AML-193 (cell line): ENCODE data around the gene FBLN7.
A peak's percentile ranks its signal among the peaks of the same experiment; 100 is the strongest.
"Not testable (repeated sequence)": the region's sequence is repeated elsewhere in the genome, so short reads cannot be mapped to it uniquely, and the experiment has no call there.

Experiments used
- DNase-seq, 2 experiments: peaks; one replicate each; lab custom pipeline; 2025; lab: John Stamatoyannopoulos, UW

The FBLN7 gene

DNA sequence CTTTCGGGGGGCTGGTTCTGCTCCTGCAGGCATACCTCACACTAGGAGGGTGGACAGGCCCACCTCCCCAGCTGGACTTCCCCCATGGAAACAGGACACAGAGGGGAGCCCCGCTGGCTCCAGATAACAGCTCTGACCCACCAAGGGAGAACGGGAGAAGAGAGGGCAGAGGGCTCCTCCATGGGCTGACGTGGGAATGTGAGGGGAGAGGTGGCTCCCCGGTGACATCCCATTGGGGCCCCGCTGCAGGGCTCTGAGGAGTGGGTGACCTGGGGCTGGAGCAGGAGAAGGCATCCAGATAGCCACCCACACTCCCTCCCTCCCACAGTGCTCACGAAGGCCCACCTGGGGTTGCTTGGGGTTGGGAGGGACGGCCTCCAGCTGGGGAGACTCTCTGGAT, 45.9 kb downstream of the FBLN7 start:
- DNase-seq = no peak

DNA sequence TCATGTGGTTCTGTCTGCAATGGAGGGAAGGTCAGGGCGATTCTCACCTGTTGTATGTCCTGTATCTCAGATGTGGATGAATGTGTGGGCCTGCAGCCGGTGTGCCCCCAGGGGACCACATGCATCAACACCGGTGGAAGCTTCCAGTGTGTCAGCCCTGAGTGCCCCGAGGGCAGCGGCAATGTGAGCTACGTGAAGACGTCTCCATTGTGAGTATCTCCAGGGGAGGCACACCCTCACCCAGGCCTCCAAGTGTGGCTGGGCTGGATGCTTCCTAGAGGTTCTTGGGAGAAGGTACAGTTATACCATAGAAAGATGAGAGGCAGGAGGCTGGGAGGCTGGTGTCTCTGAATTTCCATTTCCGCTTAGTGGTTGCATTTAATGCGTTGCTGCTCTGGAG, 46.9 kb downstream of the FBLN7 start:
- no peak for DNase-seq

GRCh38 chr2:112187046-112187715, 49.0 kb downstream of the FBLN7 start:
- no peak for DNase-seq

- DNase-seq = no peak
These were observed 49.8 kb downstream of the FBLN7 start for GRCh38 chr2:112187805-112188596.

GRCh38 chr2:112189001-112189556, 50.9 kb downstream of the FBLN7 start:
- no peak for DNase-seq

DNA sequence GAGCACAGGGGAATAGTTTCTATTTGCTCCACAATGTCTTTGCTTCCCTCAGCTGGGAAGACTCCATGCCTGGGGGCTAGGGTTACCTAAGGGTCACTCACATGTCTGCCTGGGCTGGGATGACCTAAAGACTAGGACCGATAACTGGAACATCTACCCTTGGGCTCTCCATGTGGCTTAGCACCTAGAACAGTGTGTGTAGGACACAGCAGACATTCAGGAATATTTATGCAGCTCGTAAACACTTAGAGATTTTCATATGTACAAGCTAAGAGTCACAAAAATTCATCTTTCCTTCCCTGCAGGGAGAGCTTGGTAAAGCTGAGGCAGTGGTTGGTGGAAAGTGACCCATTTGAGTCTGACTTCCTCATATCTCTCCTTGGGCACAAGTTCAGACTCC, 55.8 kb downstream of the FBLN7 start:
- DNase-seq = no peak

DNA sequence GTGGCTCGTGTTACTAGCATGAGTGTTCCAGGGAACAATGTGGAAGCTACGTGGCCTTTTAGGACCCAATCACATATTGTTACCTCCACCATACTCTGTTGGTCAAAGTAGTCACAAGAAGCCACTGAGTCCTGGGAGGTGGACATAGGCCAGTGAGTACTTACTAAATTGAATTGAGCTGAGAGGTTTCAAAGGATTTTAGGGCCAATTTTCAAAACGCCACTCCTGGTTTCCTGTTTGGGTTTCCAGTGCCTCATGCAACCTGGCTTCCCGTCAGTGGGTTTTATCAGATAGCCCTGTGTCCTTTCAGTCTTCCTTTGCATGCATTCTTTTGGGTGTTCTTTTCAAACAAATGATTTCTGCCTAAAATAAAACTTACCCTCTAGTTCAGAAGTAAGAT, 56.3 kb downstream of the FBLN7 start:
- DNase-seq = no peak

GRCh38 chr2:112195167-112195766, 57.1 kb downstream of the FBLN7 start:
- DNase-seq = no peak

GRCh38 chr2:112195950-112196349, 57.8 kb downstream of the FBLN7 start:
- DNase-seq = no peak

GRCh38 chr2:112197868-112198267, 59.7 kb downstream of the FBLN7 start:
- no peak for DNase-seq

- no peak for DNase-seq
These were observed 60.6 kb downstream of the FBLN7 start for GRCh38 chr2:112198780-112199179.

GRCh38 chr2:112199188-112199587, 61.0 kb downstream of the FBLN7 start:
- DNase-seq = no peak

GRCh38 chr2:112201696-112202430, 63.7 kb downstream of the FBLN7 start:
- DNase-seq = no peak

GRCh38 chr2:112204411-112204810, 66.2 kb downstream of the FBLN7 start:
- DNase-seq = peak; percentile 11 to 26

DNA sequence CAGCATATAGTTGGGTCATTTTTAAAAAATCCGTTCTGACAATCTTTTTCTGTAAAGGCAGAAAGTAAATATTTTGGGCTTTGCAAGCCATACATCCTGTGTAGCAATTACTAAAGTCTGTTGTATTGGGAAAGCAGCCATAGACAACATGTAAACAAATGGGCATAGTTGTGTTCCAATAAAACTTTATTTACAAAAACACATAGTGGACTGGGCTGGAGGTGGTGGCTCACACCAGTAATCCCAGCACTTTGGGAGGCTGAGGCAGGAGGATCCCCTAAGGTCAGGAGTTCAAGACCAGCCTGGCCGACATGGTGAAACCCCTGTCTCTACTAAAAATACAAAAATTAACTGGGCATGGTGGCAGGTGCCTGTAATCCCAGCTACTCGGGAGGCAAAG, 69.7 kb downstream of the FBLN7 start:
- not testable (repeated sequence) for DNase-seq

DNA sequence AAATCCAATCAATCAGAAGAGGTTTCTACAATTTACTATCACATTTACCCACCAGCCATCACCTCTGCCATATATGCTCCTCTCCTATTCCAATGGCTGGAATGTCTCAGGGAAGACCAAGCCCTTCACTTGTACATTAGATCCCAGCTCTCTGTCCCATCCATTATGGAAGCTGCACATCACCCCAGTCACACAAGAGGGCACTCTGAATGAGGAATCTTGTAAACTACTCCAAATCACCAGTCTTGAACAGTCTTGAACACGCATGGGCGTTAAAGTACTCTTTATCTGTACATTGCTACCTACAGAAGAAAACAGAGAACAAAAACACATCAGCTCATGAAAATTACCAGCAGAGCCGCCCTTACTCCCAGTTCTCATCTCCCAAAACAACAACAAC, 78.0 kb downstream of the FBLN7 start:
- DNase-seq = no peak

DNA sequence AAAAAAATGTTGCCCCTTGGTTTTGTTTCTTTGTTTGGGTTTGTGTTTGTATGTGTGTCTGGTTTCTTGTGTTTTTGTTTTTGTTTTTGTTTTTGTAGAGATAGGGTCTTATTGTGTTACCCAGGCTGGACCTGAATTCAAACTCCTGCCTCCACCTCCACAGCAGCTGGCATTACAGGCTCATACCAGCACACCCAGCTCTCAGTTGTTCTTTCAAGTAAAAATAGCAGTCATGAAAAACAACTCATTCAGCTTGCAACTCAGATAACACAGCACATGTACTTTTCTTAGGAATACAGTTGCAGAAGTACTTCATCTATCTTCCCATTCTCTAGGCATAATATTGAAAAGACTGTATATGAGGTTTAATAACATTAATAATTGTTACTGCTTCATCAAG, 79.7 kb downstream of the FBLN7 start:
- no peak for DNase-seq

GRCh38 chr2:112220186-112220585, 82.0 kb downstream of the FBLN7 start:
- DNase-seq = no peak

GRCh38 chr2:112220831-112221230, 82.6 kb downstream of the FBLN7 start:
- no peak for DNase-seq

- DNase-seq = no peak
These were observed 91.2 kb downstream of the FBLN7 start for GRCh38 chr2:112229348-112229747.

GRCh38 chr2:112230371-112230770, 92.2 kb downstream of the FBLN7 start:
- no peak for DNase-seq
